HG03520 (cell line): ENCODE data around the gene ZC3H14.
"Not testable (repeated sequence)": the region's sequence is repeated elsewhere in the genome, so short reads cannot be mapped to it uniquely, and the experiment has no call there.

Experiments
- ATAC-seq: cut with Tn5 transposase; IDR thresholded peaks from one replicate; pipeline ENCODE4 v1.9.1; 2021; ENCODE audit warnings: mild to moderate bottlenecking, moderate library complexity; ENCODE audit not compliant: unreplicated experiment

Gene ZC3H14

GRCh38 chr14:88562831-88563686 lies at the start of gene ZC3H14:
Gene ZC3H14, plus strand, starts transcription at chr14:88563037. Its CDS starts 97 bp downstream, at chr14:88563134.
- ATAC-seq: peak; percentile 94

- ATAC-seq: no peak
Measured at GRCh38 chr14:88515499-88516221, 47.2 kb upstream of the ZC3H14 start.

GRCh38 chr14:88516861-88517357 lies 45.9 kb upstream of the ZC3H14 start:
- ATAC-seq: no peak

GRCh38 chr14:88518592-88519512 lies 44.0 kb upstream of the ZC3H14 start:
- ATAC-seq: no peak

- ATAC-seq: no peak
Measured at GRCh38 chr14:88519907-88520306, 42.9 kb upstream of the ZC3H14 start.

- no peak for ATAC-seq
Measured at GRCh38 chr14:88521818-88522217, 41.0 kb upstream of the ZC3H14 start.

- ATAC-seq: no peak
Measured at GRCh38 chr14:88522393-88522792, 40.4 kb upstream of the ZC3H14 start.

GRCh38 chr14:88529889-88530288 lies 32.9 kb upstream of the ZC3H14 start:
- ATAC-seq: not testable (repeated sequence)

GRCh38 chr14:88533064-88533602 lies 29.7 kb upstream of the ZC3H14 start:
- ATAC-seq: no peak

GRCh38 chr14:88535149-88535548 lies 27.7 kb upstream of the ZC3H14 start:
- no peak for ATAC-seq

GRCh38 chr14:88535813-88536212 lies 27.0 kb upstream of the ZC3H14 start:
- no peak for ATAC-seq

GRCh38 chr14:88541324-88541723 lies 21.5 kb upstream of the ZC3H14 start:
- ATAC-seq: no peak

GRCh38 chr14:88542857-88543795 lies 19.7 kb upstream of the ZC3H14 start:
- no peak for ATAC-seq

- no peak for ATAC-seq
Measured at GRCh38 chr14:88545256-88545655, 17.6 kb upstream of the ZC3H14 start.

- peak; percentile 50 for ATAC-seq
Measured at GRCh38 chr14:88546621-88547385, 16.0 kb upstream of the ZC3H14 start.

GRCh38 chr14:88547386-88547780 lies 15.5 kb upstream of the ZC3H14 start:
- ATAC-seq: no peak

GRCh38 chr14:88550078-88550477 lies 12.8 kb upstream of the ZC3H14 start:
- no peak for ATAC-seq

GRCh38 chr14:88551094-88551870 lies 11.6 kb upstream of the ZC3H14 start:
- no peak for ATAC-seq
